NCI-H2081 (cell line): ENCODE results near the gene NR1I3.
"Not testable (repeated sequence)": the region's sequence is repeated elsewhere in the genome, so short reads cannot be mapped to it uniquely, and the experiment has no call there.

ENCODE experiments used
- DNase-seq, 2 experiments: peaks; one replicate each; lab custom pipeline; 2025; lab: John Stamatoyannopoulos, UW

NR1I3 gene

DNA sequence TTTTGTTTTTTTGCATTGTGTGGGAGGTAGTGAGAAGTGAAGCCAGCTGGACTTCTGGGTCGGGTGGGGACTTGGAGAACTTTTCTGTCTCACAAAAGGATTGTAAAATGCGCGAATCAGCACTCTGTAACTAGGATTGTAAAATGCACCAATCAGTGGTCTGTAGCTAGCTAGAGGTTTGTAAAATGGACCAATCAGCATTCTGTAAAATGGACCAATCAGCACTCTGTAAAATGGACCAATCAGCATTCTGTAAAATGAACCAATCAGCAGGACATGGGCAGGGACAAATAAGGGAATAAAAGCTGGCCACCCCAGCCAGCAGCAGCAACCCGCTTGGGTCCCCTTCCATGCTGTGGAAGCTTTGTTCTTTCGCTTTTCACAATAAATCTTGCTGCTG, 12.1 kb upstream of the NR1I3 start:
- DNase-seq, result not testable (repeated sequence)

DNA sequence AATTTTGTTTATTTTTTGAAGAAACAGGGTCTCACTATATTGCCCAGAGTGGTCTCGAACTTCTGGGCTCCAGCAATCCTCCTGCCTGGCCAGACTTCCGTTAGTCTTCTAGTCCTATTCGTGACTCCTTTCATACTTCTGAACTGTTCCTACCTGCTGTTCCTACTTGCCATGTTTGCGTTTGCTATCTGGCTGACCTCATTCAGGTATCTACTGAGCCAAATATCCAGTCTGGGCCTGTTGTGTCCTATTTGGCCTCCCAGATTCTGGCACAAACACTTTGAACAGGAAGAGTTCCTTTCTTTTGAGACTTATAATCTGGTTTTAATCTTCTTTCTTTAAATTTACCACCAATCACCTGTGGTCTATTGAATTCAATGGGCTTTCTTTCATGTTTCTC, 6.9 kb upstream of the NR1I3 start:
- no peak for DNase-seq

DNA sequence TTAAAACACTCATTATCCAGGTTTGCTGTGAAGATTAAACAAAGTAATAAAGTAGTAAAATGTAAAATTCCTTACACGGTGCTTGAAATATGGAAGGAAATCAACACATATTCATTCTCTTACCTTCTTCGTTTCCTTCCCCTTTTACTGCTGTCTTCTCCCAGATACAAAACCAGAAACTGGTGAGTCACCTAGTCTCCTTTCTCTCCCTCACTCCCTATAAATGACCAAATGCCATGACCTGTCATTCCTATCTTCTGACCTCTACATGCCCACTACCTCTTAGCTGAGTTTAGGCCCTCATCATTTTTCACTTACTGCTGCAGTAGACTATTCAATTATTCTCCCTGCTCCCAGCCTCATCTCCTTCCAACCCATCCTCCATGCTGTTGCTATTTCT, 4.3 kb upstream of the NR1I3 start:
- no peak for DNase-seq

DNA sequence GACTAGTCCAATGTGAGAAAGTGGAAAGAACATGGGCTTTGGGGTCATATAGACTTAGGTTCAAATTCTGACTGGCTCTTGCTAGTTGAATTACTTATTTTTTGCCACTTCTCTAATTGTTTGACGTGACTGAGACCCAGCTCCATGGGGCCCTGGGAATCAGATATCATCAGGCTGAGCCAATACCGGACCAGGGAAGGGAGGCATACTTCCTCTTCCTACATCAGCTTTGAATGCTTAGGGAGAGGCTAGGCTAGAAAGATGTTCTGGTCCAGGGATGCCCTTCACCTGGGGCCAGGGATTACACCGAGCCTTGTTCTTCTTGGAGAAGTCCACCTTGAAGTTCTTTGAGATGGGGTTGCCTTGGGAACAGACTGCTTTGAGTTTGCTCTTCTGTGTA, 3.7 kb upstream of the NR1I3 start:
- DNase-seq, result no peak

- no peak for DNase-seq
These were observed 1.8 kb downstream of the NR1I3 start for GRCh38 chr1:161235957-161236775.

- no peak for DNase-seq
These were observed 4.9 kb downstream of the NR1I3 start for GRCh38 chr1:161233102-161233501.

DNA sequence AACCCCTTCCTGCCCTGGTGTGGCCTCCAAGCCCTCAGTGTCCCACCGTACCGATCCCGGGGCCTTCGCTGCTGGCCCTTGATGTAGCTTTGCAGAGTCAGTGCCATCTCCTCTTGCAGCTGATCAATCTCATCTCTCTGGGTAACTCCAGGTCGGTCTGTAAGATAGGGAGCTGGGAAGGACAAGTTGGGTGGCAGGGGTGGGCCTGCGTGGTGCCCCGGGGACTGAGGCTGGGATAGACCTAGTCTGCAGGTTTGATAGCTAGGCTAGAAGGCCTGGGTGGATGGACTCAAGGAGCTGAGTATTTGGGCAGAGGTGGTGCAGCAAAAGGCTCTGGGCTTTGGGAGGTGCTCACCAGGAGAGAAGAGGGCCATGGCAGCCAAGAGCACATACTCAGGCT, 7.2 kb downstream of the NR1I3 start:
- no peak for DNase-seq

- no peak for DNase-seq
These were observed 8.1 kb downstream of the NR1I3 start for GRCh38 chr1:161229896-161230295.

DNA sequence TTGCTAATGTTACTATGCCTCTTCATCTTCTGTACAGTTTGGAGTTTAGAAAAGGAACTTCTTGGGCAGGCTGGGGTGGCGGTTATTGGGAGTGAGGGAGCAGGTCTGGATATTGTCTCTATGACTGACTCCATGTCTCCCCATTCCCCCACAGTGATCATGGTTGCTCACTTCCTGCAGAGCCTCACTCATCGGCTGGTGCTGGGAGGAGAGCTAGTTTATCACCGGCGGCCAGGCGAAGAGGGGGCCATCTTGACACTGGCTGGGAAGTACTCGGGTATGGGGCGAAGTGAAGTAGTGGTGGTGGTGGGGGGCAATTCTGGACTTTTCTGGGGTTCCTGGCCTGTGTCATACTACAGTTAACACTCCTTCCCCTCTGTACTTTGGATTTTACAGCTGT, 10.0 kb downstream of the NR1I3 start:
- no peak for DNase-seq

GRCh38 chr1:161227196-161227871, 10.7 kb downstream of the NR1I3 start:
- DNase-seq, result peak; percentile 89 to 90

- DNase-seq, result peak; percentile 24 to 56
These were observed 11.2 kb downstream of the NR1I3 start for GRCh38 chr1:161226759-161227158.

GRCh38 chr1:161226320-161226711, 11.7 kb downstream of the NR1I3 start:
- DNase-seq, result peak in 1 of 2 experiments; percentile 56

GRCh38 chr1:161225534-161226319, 12.3 kb downstream of the NR1I3 start, which contains the start of gene TOMM40L:
TOMM40L (plus strand) TSS chr1:161226060; CDS start chr1:161226490, 430 bp downstream.
- peak; percentile 98 for DNase-seq

DNA sequence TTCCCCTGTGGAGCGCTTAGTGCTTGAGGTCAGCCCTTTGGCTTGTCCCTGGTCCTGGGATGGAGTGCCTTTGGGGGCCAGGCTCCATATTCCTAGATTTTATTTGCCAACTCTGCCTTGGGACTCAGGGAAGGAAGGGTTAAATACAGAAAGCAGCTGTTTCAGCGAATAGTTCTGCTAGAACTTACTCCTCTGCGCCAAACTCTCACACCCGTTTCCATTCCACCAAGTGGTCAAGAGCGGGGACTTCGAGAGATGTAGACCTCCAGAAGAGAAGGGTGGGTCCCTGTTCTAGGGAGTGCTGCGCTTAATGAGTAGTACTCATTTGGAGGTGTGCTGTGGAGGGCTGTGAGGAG, 12.8 kb downstream of the NR1I3 start:
- no peak for DNase-seq

- not testable (repeated sequence) for DNase-seq
These were observed 13.3 kb downstream of the NR1I3 start for GRCh38 chr1:161224695-161225087.

GRCh38 chr1:161223805-161224694, 14.0 kb downstream of the NR1I3 start:
- DNase-seq, result no peak

- DNase-seq, result no peak
These were observed 15.6 kb downstream of the NR1I3 start for GRCh38 chr1:161222175-161223019.

DNA sequence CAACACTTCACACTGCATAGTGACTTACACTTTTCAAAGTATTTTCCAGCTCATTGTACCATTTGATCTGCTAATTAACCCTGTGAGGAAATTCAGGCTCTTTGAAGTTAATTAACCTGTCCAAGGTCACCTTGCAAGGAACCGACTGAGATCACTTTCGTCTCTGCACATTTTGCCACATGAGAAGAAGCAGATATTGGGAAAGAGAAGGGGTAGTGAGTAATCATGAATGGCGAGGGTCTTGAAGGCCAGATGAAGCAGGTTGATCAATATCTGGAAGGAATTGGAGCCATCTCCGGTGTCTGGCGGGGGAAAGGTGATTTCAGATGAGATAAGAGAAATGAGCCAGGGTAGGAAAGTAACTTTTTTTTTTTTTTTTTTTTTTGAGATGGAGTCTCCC, 18.0 kb downstream of the NR1I3 start:
- DNase-seq, result no peak

DNA sequence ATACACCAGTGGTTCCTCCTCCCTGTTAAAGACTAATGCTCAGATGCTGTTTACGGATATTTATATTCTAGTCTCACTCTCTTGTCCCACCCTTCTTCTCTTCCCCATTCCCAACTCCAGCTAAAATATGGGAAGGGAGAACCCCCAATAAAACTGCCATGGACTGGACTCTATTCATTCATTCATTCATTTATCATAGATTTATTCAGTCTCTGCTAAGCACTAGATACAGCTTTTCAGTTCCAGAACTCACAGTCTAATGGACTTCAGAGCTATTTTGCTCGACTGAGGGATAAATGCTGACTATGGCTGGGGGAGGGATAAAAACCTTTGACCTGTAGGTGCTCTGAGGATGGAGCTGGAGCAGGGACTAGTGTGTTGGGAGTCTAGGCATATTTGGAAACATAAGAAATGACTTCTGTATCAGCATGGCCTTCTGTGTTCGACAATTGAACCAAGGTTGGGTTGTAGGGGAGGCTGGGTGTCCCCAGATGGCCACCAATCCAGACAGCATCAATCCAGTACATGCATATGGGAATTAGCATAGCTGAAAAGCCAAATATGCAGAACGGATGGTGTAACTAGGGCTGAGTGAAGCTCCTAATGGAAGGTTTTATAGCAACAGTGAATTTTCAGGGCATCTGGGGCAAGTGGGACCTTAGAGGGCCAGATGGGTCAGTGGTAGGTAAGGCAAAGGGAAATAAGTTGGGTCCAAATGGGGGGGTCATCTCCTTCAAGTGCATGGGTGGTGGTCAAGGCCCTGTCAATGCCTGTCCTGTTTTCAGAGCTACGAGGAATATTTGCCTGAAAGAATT, 18.7 kb downstream of the NR1I3 start:
- DNase-seq, result no peak
